Mucosa of descending colon (tissue), 3 donors: ENCODE data around the gene TMEM253. TPM values are rescaled to one million over a fixed set of nuclear protein-coding genes. Genes with fewer than 3 reads are reported as not detected.
A peak's percentile ranks its signal among the peaks of the same experiment; 100 is the strongest.

Source experiments
- ATAC-seq: fragments of 200-7000 bp; cut with Tn5 transposase; one replicate; pipeline ENCODE4 v1.9.1; 2020; ENCODE audit warnings: mild to moderate bottlenecking, moderate library complexity
- DNase-seq, 3 donors: peaks; one replicate each; pipeline ENCODE4 v3.0.0-alpha.2; 2020
- H3K36me3 ChIP-seq: fragments of 200-600 bp; one replicate; pipeline ENCODE4 v1.8.0; 2021; ENCODE audit warnings: low read depth, mild to moderate bottlenecking
- H3K4me1 ChIP-seq: fragments of 200-600 bp; one replicate; pipeline ENCODE4 v1.8.0; 2021; ENCODE audit warnings: low read depth, mild to moderate bottlenecking
- H3K4me3 ChIP-seq: fragments of 200-600 bp; one replicate; pipeline ENCODE4 v1.8.0; 2021; ENCODE audit warnings: mild to moderate bottlenecking
- H3K9me3 ChIP-seq: fragments of 200-600 bp; one replicate; pipeline ENCODE4 v1.8.0; 2021; ENCODE audit warnings: mild to moderate bottlenecking
- CTCF ChIP-seq: fragments of 200-600 bp; IDR thresholded peaks from one replicate; pipeline ENCODE4 v1.8.0; 2022; ENCODE audit warnings: antibody characterized with exemption, mild to moderate bottlenecking
- intact Hi-C, 2 donors: fragments of 100-400 bp; cut with DNase I in 1 of 2; cut with micrococcal nuclease in 1 of 2; formaldehyde crosslinking; loops; one replicate each; pipeline versions ENCODE4 v1.11.0 to v1.11.1; 2022; cut with DNase I, micrococcal nuclease
- total RNA-seq, 3 donors: library from RNA; stranded (reverse); fragmentation: NEBNext Ultra II Directional in 2 of 3; extraction: Animal tissue kit (Norgen Biotek cat#: 25700) in 2 of 3; gene quantifications; one replicate each; pipeline versions ENCODE4 v1.2.1 to v1.2.4, GENCODE V29; 2021 to 2023
- donor health status: DM: no; HTN: no; CAD: no; lungs with moderate emphysema.
- donor health status: DM: no; HTN: no; CAD: no.
- donor health status: DM: no; HTN: yes; CAD: no.

TMEM253 gene
- total RNA-seq, 3 donors from 2014 or later = 20.2 to 46.0 (median 43.9) TPM

- H3K4me3 ChIP-seq = no peak overlapping the region
- intact Hi-C loops = loop anchor here in 1 of 2 donors (10.0 kb wide), 1 partner anchor 421 kb away; the partner anchor contains the start of genes ANG and RNASE4
- no peak for TF ChIP-seq CTCF
- no peaks in the 10 kb centered on the region for H3K36me3 ChIP-seq
- H3K9me3 ChIP-seq = no peaks in the 10 kb centered on the region
- H3K4me1 ChIP-seq = peaks cover 54% of the 10 kb centered on the region
- no peak for DNase-seq
- no peak for ATAC-seq
Measured at GRCh38 chr14:21106176-21106497, 5.3 kb downstream of the TMEM253 start.

GRCh38 chr14:21106498-21107282 is 5.8 kb downstream of the TMEM253 start:
- peak; percentile 80 to 95 (median 91) for DNase-seq

GRCh38 chr14:21107283-21107800 is 6.5 kb downstream of the TMEM253 start:
- Histone ChIP-seq H3K9me3 (no peaks in the 10 kb centered on the region), H3K4me3 (no peak overlapping the region), H3K4me1 (peaks cover 44% of the 10 kb centered on the region), H3K36me3 (no peaks in the 10 kb centered on the region)
- no peak for TF ChIP-seq CTCF
- intact Hi-C loops = loop anchor here in 1 of 2 donors (10.0 kb wide), 1 partner anchor 423 kb away; the partner anchor contains the start of genes ANG and RNASE4
- ATAC-seq (no peak), DNase-seq (no peak)

More at GRCh38 chr14:21106498-21107282, 5.8 kb downstream of the TMEM253 start:
- intact Hi-C loops = loop anchor here in 1 of 2 donors (10.0 kb wide), 1 partner anchor 422 kb away; the partner anchor contains the start of genes ANG and RNASE4
- no peaks in the 10 kb centered on the region for H3K36me3 ChIP-seq
- H3K4me3 ChIP-seq = no peak overlapping the region
- TF ChIP-seq CTCF = peak; percentile 88
- no peaks in the 10 kb centered on the region for H3K9me3 ChIP-seq
- peak; percentile 25 for ATAC-seq
- peaks cover 50% of the 10 kb centered on the region for H3K4me1 ChIP-seq

- DNase-seq (peak in 1 of 3 donors; percentile 13), ATAC-seq (no peak)
- H3K36me3 ChIP-seq = no peaks in the 10 kb centered on the region
- no peaks in the 10 kb centered on the region for H3K9me3 ChIP-seq
- no peak for TF ChIP-seq CTCF
- H3K4me1 ChIP-seq = peaks cover 32% of the 10 kb centered on the region
- H3K4me3 ChIP-seq = no peak overlapping the region
- intact Hi-C loops = loop anchor here in 1 of 2 donors (10.0 kb wide), 1 partner anchor 424 kb away; the partner anchor contains the start of genes ANG and RNASE4
Measured at GRCh38 chr14:21108791-21109190, 7.9 kb downstream of the TMEM253 start.

GRCh38 chr14:21109377-21110138 is 8.7 kb downstream of the TMEM253 start:
- H3K36me3 ChIP-seq = no peaks in the 10 kb centered on the region
- no peak overlapping the region for H3K4me3 ChIP-seq
- DNase-seq (no peak), ATAC-seq (no peak)
- intact Hi-C loops = loop anchor here in 1 of 2 donors (10.0 kb wide), 1 partner anchor 425 kb away; the partner anchor contains the start of genes ANG and RNASE4
- H3K4me1 ChIP-seq = peaks cover 29% of the 10 kb centered on the region
- TF ChIP-seq CTCF = no peak
- H3K9me3 ChIP-seq = no peaks in the 10 kb centered on the region
